ENCODE data around the gene PREPL. TPM values are rescaled to one million over a fixed set of nuclear protein-coding genes. Genes with fewer than 3 reads are reported as not detected.

The PREPL gene
- total RNA-seq, 4 donors from 2014 or later, result 16.9 to 26.1 (median 22.5) TPM

- TF ChIP-seq POLR2A (IDR thresholded peaks at IDR 0.05) (no peak), CTCF (IDR thresholded peaks at IDR 0.05) (no peak)
- intact Hi-C loops (cut with DNase I; ENCODE audit: low total_unique reads), result no loop called here
- DNase-seq (ENCODE audit: low spot score in 2 of 2), result no peak
Observed at GRCh38 chr2:44328750-44329149, 32.5 kb downstream of the PREPL start.

GRCh38 chr2:44326548-44327264, 34.6 kb downstream of the PREPL start:
- H3K4me3 ChIP-seq (ENCODE audit: low read depth, poor library complexity, severe bottlenecking), result no peak overlapping the region
- no peak for DNase-seq (ENCODE audit: low spot score in 2 of 2)
- intact Hi-C loops (cut with DNase I; ENCODE audit: low total_unique reads), result no loop called here
- no peak for TF ChIP-seq CTCF (IDR thresholded peaks at IDR 0.05)
- TF ChIP-seq POLR2A (IDR thresholded peaks at IDR 0.05), result no peak
- WGBS, 2 donors, result 89 to 90% methylated on average over 13 of the region's 13 CpGs

More at GRCh38 chr2:44328750-44329149, 32.5 kb downstream of the PREPL start:
- WGBS, 2 donors, result 72 to 76% methylated on average over 2 of the region's 2 CpGs
- H3K4me3 ChIP-seq (ENCODE audit: low read depth, poor library complexity, severe bottlenecking), result no peak overlapping the region

- 89 to 90% methylated on average over 4 of the region's 4 CpGs for WGBS, 2 donors
- TF ChIP-seq POLR2A (IDR thresholded peaks at IDR 0.05) (no peak), CTCF (IDR thresholded peaks at IDR 0.05) (no peak)
Observed at GRCh38 chr2:44325897-44326296, 35.4 kb downstream of the PREPL start.

GRCh38 chr2:44324971-44325426, 36.3 kb downstream of the PREPL start:
- DNase-seq (ENCODE audit: low spot score in 2 of 2), result no peak
- no peak overlapping the region for H3K4me3 ChIP-seq (ENCODE audit: low read depth, poor library complexity, severe bottlenecking)
- intact Hi-C loops (cut with DNase I; ENCODE audit: low total_unique reads), result no loop called here
- WGBS, 2 donors, result 50 to 56% methylated on average over 1 of the region's 1 CpG
- no peak for TF ChIP-seq POLR2A (IDR thresholded peaks at IDR 0.05)
- TF ChIP-seq CTCF (IDR thresholded peaks at IDR 0.05), result no peak

More at GRCh38 chr2:44325897-44326296, 35.4 kb downstream of the PREPL start:
- H3K4me3 ChIP-seq (ENCODE audit: low read depth, poor library complexity, severe bottlenecking), result no peak overlapping the region
- intact Hi-C loops (cut with DNase I; ENCODE audit: low total_unique reads), result no loop called here
- DNase-seq (ENCODE audit: low spot score in 2 of 2), result no peak

- intact Hi-C loops (cut with DNase I; ENCODE audit: low total_unique reads), result no loop called here
- WGBS, 2 donors, result 88% methylated on average over 5 of the region's 5 CpGs
Observed at GRCh38 chr2:44321360-44321759, 39.9 kb downstream of the PREPL start.

More at GRCh38 chr2:44321360-44321759, 39.9 kb downstream of the PREPL start:
- TF ChIP-seq CTCF (IDR thresholded peaks at IDR 0.05) (no peak), POLR2A (IDR thresholded peaks at IDR 0.05) (no peak)
- DNase-seq (ENCODE audit: low spot score in 2 of 2), result no peak
- H3K4me3 ChIP-seq (ENCODE audit: low read depth, poor library complexity, severe bottlenecking), result no peak overlapping the region

All from lower leg skin (tissue), 4 donors.